Panc1 (cell line): ENCODE data around the gene HBP1.

Source experiments
- TCF7L2 ChIP-seq: IDR thresholded peaks from 2 replicates; pipeline ENCODE4 v1.6.1; 2011; ENCODE audit warnings: mild to moderate bottlenecking, low read depth, low read length, inconsistent platforms
- TF ChIP-seq, protein P1 (sequence below): fragments of 450-650 bp; IDR thresholded peaks from 2 replicates; pipeline ENCODE4 v1.5.1; 2017; ENCODE audit warnings: mild to moderate bottlenecking

DNA sequence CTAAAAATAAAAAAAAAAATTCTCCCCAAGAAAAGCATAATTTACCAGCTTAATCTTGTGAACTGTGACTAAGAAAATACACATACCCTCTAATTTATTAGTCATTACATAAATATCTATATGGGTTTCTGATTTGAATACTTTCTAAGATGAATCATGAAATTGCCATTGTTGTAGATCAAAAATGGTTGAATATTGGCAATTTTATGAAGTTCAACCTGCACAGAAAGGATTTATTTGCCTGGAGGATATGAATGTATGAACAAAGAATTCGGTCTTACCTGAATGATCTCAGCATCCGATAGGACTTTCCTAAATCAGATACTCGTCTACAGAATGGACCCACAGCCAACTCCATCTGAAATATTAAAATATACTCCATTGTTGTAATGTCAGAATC, 61.5 kb downstream of the HBP1 start:
- no peak for TF ChIP-seq TCF7L2
- TF ChIP-seq, protein P1, sequence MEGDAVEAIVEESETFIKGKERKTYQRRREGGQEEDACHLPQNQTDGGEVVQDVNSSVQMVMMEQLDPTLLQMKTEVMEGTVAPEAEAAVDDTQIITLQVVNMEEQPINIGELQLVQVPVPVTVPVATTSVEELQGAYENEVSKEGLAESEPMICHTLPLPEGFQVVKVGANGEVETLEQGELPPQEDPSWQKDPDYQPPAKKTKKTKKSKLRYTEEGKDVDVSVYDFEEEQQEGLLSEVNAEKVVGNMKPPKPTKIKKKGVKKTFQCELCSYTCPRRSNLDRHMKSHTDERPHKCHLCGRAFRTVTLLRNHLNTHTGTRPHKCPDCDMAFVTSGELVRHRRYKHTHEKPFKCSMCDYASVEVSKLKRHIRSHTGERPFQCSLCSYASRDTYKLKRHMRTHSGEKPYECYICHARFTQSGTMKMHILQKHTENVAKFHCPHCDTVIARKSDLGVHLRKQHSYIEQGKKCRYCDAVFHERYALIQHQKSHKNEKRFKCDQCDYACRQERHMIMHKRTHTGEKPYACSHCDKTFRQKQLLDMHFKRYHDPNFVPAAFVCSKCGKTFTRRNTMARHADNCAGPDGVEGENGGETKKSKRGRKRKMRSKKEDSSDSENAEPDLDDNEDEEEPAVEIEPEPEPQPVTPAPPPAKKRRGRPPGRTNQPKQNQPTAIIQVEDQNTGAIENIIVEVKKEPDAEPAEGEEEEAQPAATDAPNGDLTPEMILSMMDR, result no peak
